SK-N-MC (cell line): ENCODE results near the gene SLC33A1.

Experiments
- EZH2 ChIP-seq: fragments of 200-600 bp; sonication (generic); IDR thresholded peaks from one replicate; pipeline ENCODE4 v1.6.1; 2017; ENCODE audit warnings: antibody characterized with exemption
- POLR2AphosphoS5 ChIP-seq: IDR thresholded peaks from 2 replicates; pipeline ENCODE4 v1.6.1; 2012; ENCODE audit warnings: mild to moderate bottlenecking, low read depth, low read length, borderline replicate concordance

DNA sequence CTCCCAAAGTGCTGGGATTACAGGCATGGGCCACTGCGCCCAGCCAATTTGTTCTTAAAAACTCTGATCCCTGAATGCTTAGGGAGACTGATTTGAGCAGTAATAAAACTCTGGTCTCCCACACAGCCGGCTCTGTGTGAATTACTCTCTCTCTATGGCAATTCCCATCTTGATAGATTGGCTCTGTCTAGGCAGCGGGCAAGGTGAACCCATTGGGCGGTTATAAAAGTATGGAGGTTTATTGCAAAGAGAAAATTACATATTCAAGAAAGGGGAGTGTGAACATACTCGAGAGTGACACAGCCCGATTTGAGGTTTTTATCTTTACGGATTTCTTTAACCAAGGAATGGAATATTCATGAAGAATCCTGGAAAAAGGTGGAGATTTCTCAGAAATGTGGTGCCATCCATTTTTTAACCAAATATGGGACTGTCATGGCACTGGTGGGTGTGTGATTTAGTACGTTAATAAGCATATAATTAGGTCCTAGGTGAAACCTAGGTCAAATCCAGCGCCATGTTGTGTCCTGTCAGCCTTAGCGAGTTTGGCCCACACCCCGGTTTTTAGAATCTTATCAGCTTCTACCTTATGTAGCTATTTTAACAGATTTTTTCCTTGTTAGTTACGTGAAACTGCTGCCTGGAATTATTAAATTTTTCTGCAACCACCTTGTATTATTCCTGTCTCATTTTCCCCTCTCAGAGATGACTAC is 9.0 kb upstream of the SLC33A1 start:
- TF ChIP-seq EZH2 (no peak), POLR2AphosphoS5 (no peak)
